ENCODE results near the gene ZNF814.

DNA sequence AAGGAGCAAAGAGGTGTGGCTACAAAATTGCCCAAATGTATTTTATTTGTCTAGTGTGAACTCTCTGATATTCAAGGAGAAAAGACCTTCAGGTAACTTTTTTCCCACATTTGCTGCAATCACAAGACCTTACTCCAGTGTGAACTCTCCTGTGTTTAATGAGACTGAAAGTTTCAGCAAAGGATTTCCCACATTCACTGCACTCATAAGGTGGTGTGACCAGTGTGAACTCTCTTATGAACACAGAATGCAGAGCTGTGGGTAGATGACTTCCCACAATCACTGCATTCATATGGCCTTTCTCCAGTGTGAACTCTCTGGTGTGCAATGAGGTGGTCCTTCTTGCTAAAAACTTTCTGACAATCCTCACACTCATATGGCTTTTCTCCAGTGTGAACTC, 16.4 kb downstream of the ZNF814 start:
- TF ChIP-seq CTCF (conservative IDR thresholded peaks at IDR 0.05 in 1 of 2, IDR thresholded peaks at IDR 0.05 in 1 of 2; ENCODE audit: extremely low read depth in 1 of 2, insufficient read depth in 1 of 2, low read depth in 1 of 2, low read length in 2 of 2): no peak
- TF ChIP-seq EZH2 (IDR thresholded peaks at IDR 0.05; ENCODE audit: borderline replicate concordance, low read length): no peak

Measured in mammary epithelial cell (primary cell).